HG03064 (cell line): ENCODE measurements around the gene ABI2.
"Not testable (repeated sequence)": the region's sequence is repeated elsewhere in the genome, so short reads cannot be mapped to it uniquely, and the experiment has no call there.

ENCODE experiments used
- ATAC-seq: cut with Tn5 transposase; IDR thresholded peaks from one replicate; pipeline ENCODE4 v1.9.1; 2021; ENCODE audit warnings: low read depth; ENCODE audit not compliant: unreplicated experiment

Gene ABI2

GRCh38 chr2:203413796-203414195 lies 85.6 kb downstream of the ABI2 start:
- ATAC-seq = no peak

- ATAC-seq = no peak
These were observed 90.1 kb downstream of the ABI2 start for GRCh38 chr2:203418271-203418670.

DNA sequence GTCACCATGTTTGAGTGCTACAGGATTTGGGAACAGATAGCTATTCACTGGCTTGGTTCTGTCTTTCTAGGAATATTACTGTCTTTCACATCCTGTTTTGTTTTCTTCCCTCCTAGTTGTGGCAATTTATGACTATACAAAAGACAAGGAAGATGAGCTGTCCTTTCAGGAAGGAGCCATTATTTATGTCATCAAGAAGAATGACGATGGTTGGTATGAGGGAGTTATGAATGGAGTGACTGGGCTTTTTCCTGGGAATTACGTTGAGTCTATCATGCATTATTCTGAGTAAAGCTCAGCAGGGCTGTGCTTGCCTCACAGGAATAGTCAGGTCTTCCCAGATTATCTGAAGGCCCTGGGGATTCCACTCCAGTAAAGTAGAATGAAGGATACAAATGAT lies 98.9 kb downstream of the ABI2 start:
- no peak for ATAC-seq

- not testable (repeated sequence) for ATAC-seq
These were observed 101.4 kb downstream of the ABI2 start for GRCh38 chr2:203429643-203430042.

- ATAC-seq = no peak
These were observed 103.4 kb downstream of the ABI2 start for GRCh38 chr2:203431391-203432185.

DNA sequence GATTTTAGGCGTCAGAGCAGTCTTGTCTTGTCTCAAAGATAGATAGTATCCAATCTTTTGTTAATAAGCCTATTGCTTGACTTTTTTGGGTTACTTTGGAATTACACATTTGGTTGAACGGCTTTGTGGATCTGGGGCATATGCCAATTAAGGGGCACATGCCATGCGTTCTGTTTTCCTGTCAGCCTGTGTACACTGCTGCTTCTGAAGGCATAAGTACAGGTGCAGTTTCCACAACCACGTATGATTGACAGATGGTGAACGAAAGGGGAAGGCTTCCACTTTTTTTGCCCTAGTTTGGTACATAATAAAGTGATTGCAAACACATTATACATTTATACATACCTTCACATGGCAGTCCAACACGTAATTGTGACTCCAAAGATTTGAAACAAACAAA lies 104.6 kb downstream of the ABI2 start:
- ATAC-seq = no peak

GRCh38 chr2:203436496-203436895 lies 108.3 kb downstream of the ABI2 start:
- ATAC-seq = no peak

GRCh38 chr2:203437511-203437910 lies 109.3 kb downstream of the ABI2 start:
- ATAC-seq = no peak

GRCh38 chr2:203438528-203438927 lies 110.3 kb downstream of the ABI2 start:
- no peak for ATAC-seq

DNA sequence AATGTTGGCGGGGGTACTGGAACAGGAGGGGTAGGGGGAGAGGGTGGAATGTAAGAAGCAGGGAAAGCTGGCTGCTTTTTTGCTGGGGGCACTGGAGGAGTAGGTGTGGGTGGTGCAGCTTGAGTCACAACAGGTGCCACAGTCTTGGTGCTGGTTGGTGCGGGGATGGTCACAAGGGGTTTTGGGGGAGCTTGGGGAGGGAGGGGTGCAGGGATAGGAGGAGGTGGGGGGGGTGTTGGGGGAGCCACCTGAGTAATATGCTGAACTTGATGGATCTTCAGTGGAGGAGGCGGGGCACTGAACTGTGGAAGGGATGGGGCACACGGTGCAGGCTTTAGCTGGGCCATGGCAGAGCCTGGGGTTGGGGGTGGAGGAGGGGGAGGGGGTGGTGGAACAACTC lies 112.5 kb downstream of the ABI2 start:
- no peak for ATAC-seq

DNA sequence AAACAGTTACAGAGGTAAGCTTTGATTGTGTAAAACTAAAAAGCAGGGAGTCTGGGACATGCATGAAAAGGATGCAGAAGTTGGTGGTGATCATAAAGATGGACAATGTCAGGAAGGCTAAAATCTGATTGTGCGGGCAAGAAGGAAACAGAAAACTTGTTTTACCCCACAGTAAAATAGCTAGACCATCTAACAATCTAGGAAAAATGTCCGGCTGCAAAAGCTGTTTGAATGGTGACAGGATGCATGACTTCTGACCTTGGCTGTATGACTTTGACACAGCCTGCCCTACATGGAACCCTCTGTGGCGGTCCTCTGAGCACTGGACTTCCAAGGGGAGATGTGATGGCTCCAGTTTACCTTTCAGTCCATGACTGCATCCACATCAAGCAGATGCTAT lies 113.3 kb downstream of the ABI2 start:
- ATAC-seq = no peak

- no peak for ATAC-seq
These were observed 114.3 kb downstream of the ABI2 start for GRCh38 chr2:203442463-203442862.

DNA sequence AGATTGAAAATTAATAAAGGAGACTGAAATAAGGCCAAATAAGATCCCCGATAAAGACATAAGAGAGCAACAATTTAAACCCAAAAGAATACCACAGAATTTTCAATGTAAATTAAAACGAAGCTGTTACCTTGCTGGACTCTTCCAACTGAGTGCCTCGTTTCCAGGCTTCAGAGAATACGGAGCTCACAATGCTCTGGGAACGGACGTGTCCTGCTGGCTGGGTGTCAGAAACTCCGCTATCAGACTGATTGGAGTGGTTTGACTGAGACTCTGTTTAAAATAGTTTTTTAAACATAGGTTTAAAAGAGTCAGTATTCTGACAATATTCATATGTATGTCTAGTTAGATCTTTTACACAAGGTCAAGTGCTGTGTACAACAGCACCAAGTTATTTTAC lies 116.5 kb downstream of the ABI2 start:
- ATAC-seq = no peak

GRCh38 chr2:203446071-203446481 lies 117.9 kb downstream of the ABI2 start:
- no peak for ATAC-seq

DNA sequence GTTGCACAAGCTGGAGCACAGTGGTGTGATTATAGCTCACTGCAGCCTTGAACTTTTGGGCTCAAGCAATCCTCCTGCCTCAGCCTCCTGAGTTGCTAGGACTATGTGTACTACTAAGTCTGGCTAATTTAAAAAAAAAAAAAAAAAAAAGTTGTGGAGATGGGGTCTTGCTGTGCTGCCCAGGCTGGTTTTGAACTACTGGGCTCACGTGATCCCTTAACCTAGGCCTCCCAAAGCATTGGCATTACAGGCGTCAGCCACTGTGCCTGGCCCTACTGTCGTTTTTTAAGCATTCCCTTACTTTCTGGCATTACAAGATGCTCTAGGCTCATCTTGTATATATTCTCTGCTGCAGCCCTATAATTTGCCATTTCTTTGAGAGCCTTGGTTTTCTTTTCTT lies 118.6 kb downstream of the ABI2 start:
- no peak for ATAC-seq

GRCh38 chr2:203450561-203450960 lies 122.4 kb downstream of the ABI2 start:
- ATAC-seq = no peak

DNA sequence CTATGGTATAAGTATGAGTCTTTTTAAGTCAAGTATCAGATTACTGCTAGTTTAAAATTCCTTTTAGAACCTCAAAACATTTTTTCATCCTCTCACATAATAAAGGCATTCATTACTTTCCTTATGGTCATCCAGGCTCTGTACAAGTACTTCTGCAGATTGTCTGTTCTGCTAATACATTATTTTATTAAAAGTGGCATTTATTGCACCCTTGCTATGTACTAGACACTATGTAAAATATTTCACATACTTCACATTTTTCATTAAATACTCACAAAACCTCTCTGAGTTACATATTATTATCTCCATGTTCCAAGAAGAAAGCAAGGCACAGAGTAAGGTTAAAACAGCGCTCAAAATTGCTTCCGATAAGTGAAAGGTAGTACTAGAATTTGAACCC lies 122.8 kb downstream of the ABI2 start:
- no peak for ATAC-seq

DNA sequence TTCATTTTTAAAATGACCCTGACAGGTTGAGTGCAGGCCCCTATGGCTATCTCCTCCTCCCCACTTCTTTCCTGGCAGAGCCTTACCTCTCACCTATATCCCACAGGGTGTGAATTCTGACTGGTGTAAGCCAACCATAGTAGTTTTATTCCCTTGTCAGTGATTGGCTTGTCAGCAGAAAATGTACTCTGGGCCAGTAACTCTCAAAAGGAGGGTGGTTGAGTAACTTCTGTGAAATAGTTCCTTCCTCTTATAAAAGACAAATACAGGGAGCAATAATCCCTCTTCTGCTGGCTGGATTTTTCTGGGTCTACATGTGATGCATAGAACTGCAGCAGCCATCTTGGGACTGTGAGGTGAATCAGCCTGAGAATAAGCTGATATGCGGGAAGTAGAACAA lies 123.5 kb downstream of the ABI2 start:
- no peak for ATAC-seq

- ATAC-seq = no peak
These were observed 125.8 kb downstream of the ABI2 start for GRCh38 chr2:203453858-203454451.

DNA sequence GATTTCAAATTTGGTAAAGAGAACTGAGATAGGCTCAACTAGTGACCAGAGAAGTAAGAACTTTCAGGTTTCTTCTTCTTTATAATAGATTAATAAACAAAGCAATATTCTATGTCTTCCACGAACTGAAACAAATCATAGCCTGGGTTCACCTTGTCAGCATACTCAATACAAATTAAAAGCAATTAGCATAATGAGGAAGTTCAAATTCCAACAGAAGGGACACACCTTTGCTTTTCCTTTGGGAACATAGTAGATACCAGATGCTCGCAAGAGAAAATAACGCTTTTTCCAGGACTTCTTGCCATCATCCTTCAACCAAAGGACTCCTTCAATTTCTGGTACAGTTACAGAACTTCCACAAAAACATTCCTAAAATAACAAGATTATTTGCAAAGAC lies 127.0 kb downstream of the ABI2 start:
- no peak for ATAC-seq

DNA sequence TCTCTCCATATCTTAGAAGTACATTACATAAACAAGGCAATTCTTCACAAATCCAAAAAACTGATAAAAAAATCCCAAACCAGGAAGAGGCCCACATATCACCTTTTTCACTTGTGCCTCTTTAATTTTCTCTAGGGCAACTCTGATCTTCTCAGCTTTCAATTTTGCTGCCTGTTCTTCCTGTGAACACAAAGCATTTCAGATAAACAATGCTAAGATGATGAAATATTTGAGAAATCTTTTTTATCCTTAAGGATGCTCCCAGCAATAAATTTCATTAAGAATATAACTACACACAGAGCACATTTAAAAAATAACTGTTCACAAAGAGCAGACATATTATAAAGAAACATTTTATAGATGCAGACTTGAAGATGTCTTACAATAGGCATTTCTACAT lies 133.6 kb downstream of the ABI2 start:
- ATAC-seq = no peak

GRCh38 chr2:203462308-203462707 lies 134.1 kb downstream of the ABI2 start:
- ATAC-seq = no peak
